ENCODE results near the gene COX20. TPM values are rescaled to one million over a fixed set of nuclear protein-coding genes. Genes with fewer than 3 reads are reported as not detected.

COX20 gene
- polyA plus RNA-seq, 10 donors: 44.4 to 68.7 (median 50.8) TPM

- no peak for DNase-seq
Observed at GRCh38 chr1:244868484-244869363, 33.3 kb downstream of the COX20 start.

GRCh38 chr1:244869364-244869827 lies 33.9 kb downstream of the COX20 start:
- no peak for DNase-seq

GRCh38 chr1:244869950-244870349 lies 34.5 kb downstream of the COX20 start:
- no peak for DNase-seq

GRCh38 chr1:244874974-244875579 lies 39.6 kb downstream of the COX20 start:
- no peak for DNase-seq

GRCh38 chr1:244876228-244876910 lies 40.9 kb downstream of the COX20 start:
- no peak for DNase-seq

GRCh38 chr1:244878681-244879080 lies 43.2 kb downstream of the COX20 start:
- no peak for DNase-seq

- no peak for DNase-seq
Observed at GRCh38 chr1:244881552-244882280, 46.3 kb downstream of the COX20 start.

GRCh38 chr1:244887281-244887680 lies 51.8 kb downstream of the COX20 start:
- DNase-seq: no peak

- DNase-seq: no peak
Observed at GRCh38 chr1:244893836-244894235, 58.4 kb downstream of the COX20 start.

Other genes starting within 250 kb of the COX20 start
- gene DESI2, start 182.5 kb upstream of the COX20 start, polyA plus RNA-seq (ENCODE audit: insufficient read length in 10 of 10): 10 to 100 TPM; 42.6 to 57.2 (median 50.4) TPM
- gene HNRNPU, start 28.9 kb downstream of the COX20 start, polyA plus RNA-seq (ENCODE audit: insufficient read length in 10 of 10): 100 to 1,000 TPM; 299 to 411 (median 372) TPM